Measurements from ENCODE around the gene C1orf167.

C1orf167 gene

DNA sequence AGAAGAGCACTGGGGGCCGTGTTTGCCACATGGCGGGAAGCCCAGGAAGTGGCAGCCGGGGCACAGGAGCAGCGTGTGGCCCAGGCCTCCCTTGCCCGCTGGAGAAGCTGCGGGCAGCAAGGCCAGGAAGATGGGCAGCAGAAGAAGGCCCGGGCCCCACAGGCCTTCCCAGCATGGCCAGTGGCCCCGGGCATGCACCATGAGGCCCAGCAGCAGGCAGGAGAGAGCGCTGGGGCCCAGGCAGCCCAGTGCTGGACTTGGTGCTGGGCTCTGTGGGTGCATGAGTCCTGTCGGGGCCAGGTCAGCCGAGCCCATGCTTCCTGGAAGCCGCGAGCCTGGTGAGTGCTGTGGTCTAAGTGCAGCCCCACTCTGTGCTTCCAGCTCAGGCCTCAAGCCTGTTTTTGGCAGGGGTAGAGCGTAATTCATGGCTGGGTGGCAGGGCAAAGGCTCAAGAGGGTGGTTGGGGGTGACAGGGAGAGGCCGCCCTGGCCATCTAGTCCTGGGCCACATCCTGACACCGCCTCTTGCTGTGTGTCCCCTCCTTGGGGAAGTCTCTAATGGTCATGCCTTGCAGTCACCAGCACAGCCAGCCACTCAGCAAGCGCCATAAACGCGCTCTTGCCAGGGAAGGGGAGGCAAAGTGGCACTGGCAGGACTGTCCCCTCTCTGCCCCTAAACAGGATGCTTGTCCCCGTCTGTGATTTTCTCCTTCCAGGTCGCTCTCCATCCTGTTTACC is 22.4 kb downstream of the C1orf167 start:
- TF ChIP-seq CTCF (conservative IDR thresholded peaks at IDR 0.05; ENCODE audit: low read depth, low read length), result no peak
- no peak for DNase-seq (ENCODE audit: low read depth)
- no peak overlapping the region for H3K4me3 ChIP-seq (ENCODE audit: low read depth, low read length)

DNA sequence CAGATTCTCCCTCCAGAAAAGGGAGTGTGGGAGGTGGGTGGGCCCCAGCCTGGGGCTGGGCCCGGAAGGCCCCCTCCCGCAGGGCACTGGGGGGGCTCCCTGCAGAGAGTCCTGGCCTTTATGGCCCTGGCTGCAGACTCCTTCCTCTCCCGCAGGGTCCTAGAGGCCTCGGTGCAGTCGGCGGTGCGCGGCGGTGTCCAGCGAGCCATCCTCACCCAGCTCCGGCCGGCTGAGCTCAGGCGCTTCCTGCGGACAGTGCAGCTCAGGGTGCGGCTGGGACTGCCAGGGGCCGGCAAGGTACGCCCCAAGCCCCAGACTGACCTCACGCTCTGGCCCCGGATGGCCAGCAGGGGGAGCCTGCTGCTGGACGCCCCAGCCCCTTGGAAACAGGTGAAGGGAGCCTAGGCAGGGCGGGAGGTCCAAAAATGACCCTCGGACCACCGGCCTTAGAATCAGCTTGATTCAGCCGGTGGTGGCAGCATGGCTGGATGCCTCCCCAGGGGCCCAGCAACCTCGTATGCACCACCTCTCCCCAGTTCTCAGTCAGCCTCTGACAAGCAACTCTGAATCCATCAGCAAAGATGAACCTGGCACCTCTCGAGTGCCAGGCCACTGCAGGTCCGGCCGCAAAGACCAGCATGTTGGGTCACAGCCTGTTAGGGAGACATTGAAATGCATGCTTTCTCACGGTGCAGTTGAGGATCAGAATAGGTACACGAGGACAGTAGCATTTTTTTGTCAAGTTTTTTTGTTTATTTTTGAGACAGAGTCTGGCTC is 23.2 kb downstream of the C1orf167 start:
- peak; percentile 63 for DNase-seq (ENCODE audit: low read depth)
- peak; percentile 80 for TF ChIP-seq CTCF (conservative IDR thresholded peaks at IDR 0.05; ENCODE audit: low read depth, low read length)
- H3K4me3 ChIP-seq (ENCODE audit: low read depth, low read length), result peak overlapping the region; percentile 44

- DNase-seq (ENCODE audit: low read depth), result no peak
- TF ChIP-seq CTCF (conservative IDR thresholded peaks at IDR 0.05; ENCODE audit: low read depth, low read length), result no peak
- no peak overlapping the region for H3K4me3 ChIP-seq (ENCODE audit: low read depth, low read length)
These were observed 24.2 kb downstream of the C1orf167 start for GRCh38 chr1:11786168-11786567.

- TF ChIP-seq CTCF (conservative IDR thresholded peaks at IDR 0.05; ENCODE audit: low read depth, low read length), result no peak
- DNase-seq (ENCODE audit: low read depth), result peak; percentile 67
- no peak overlapping the region for H3K4me3 ChIP-seq (ENCODE audit: low read depth, low read length)
These were observed 25.3 kb downstream of the C1orf167 start for GRCh38 chr1:11787251-11787803.

DNA sequence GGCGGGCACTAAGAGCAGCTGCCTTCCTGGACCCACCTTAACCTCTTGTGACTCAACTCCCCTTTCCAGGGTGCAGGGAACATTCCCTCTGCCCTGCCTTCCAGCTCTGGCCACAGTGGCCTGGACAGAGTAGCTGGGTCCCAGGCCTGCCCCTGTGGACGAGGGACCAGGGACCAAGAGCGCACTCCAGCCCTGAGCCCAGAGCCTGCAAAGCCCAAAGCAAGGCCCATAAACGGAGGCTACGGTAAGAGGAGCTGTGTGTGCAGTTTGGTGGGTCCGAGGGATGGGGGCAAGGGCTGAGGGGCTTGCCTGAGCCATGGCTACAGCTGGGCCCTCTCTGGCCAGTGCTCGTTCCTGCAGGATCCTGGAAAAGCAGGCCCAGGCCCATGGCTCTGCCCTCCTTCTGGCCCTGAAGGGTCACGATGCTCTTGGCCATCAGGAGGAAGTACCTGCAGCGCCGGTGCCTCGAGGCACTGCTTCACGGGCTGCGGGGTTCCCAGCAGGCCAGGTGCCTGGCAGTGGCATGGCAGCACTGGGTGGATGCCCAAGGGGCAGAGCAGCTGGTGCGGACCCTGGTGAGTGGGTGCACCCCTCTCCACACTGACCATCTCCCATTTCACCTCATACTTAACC is 25.9 kb downstream of the C1orf167 start:
- TF ChIP-seq CTCF (conservative IDR thresholded peaks at IDR 0.05; ENCODE audit: low read depth, low read length), result no peak
- no peak overlapping the region for H3K4me3 ChIP-seq (ENCODE audit: low read depth, low read length)
- DNase-seq (ENCODE audit: low read depth), result no peak

DNA sequence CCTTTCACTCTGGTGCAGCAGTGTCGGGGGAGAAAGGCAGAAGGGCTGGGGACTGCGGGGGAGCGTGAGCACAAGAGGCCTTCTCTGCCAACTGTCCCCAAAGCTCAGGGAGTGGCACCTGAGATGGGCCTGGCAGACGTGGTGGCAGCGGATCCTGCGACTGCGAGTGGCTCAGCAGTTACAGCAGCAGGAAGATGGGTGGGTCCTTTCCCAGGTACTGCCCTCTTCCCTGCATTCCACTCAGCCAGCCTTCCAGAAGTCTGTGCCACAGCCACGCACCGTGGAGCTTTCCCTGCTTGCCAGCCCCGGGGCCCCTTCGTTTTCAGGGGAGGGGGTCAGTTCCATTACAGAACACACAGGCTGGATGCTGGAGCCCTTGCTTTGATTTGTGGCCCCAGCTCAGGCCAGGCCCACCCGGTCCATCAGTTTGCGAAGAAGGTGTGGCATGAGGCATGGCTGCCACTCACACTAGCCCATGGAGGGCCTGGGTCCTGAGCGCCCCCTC is 26.6 kb downstream of the C1orf167 start:
- no peak overlapping the region for H3K4me3 ChIP-seq (ENCODE audit: low read depth, low read length)
- DNase-seq (ENCODE audit: low read depth), result no peak
- no peak for TF ChIP-seq CTCF (conservative IDR thresholded peaks at IDR 0.05; ENCODE audit: low read depth, low read length)
